HG02852 (cell line): ENCODE measurements around the gene HRAS.
A peak's percentile ranks its signal among the peaks of the same experiment; 100 is the strongest.

ENCODE experiments used
- ATAC-seq: cut with Tn5 transposase; IDR thresholded peaks from one replicate; pipeline ENCODE4 v1.9.1; 2021; ENCODE audit warnings: mild to moderate bottlenecking, moderate library complexity; ENCODE audit not compliant: unreplicated experiment

Gene HRAS

DNA sequence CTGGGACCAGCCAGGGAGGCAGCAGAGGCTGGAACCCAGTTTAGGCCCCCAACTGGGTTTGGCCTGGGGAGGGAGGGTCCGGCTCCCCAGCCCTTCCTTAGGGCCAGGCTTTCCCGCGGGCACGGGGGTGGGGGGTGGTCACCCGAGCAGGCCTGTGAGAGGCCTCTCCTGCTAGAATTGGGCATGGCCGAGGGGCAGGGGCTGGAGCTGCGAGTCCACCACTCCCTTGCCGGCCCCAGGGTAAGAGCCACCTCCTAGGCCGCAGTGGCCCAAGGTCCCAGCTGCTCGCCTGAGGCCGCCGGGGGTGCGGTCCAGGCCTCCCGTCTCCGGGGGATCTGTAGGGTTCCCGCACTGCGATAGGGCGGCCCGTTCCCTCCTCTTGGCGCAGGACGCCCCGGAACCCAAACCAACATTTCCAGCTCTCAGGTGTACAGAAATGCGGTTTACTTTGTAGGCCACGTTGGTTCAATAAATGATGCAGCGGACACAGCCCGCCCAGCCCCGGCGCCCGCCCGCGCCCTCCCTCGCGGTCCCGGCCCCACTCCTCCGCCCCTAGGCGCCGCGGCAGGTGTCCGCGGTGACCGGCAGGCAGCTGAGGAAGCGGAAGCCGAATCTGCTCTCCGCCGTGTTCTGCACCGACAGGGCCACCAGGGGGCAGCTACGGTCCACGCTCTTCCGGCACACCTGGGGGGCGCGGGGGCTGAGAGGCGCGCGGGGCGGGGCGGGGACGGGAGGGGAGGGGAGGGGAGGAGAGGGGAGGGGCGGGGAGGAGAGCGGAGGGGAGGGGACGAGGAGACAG lies 19.3 kb upstream of the HRAS start:
- no peak for ATAC-seq

GRCh38 chr11:553988-554340 lies 18.6 kb upstream of the HRAS start:
- no peak for ATAC-seq

DNA sequence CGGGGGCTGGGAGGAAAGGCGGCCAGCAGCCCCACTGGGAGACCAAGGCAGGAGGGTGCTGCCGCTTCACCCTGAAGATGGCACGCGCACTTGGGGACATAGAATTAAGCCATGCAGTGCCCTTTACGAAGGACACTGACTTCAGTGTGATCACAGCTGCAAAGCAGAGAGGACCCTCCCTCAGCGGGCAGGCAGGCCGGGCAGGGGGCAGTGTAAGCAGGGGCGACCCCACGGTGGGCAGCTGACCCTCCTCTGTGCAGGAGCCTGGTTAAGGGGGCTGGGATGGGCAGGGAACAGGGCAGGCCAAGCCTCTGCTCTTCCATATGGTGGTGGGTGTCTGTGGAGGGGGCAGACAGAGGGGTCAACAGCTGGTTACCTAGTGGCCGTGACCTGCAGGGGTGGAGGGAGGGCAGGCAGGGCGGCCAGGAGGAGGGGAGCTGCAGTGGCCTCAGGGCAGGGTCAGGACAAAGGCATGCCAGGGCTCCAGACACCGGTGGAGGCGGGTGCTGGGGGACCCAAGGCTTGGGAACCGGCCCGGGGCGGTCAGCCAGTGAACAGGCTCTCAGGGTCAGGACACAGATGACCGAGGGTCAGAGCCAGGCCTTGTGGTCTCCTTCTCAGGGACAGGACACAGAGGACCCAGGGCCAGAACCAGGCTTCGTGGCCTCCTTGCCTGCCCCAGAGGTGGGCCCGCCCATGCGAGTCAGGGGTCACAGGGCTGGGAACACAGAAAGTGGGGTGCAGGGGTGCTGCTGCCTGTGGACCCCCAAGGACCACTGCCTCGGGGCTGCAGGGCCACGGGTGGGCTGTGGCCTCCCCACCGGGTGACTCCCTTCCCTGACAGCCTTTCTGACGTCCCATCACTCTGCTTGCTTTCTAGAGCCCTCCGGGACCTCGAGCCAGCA lies 18.0 kb upstream of the HRAS start:
- ATAC-seq: no peak

- ATAC-seq: no peak
Observed at GRCh38 chr11:551596-551995, 16.2 kb upstream of the HRAS start.

DNA sequence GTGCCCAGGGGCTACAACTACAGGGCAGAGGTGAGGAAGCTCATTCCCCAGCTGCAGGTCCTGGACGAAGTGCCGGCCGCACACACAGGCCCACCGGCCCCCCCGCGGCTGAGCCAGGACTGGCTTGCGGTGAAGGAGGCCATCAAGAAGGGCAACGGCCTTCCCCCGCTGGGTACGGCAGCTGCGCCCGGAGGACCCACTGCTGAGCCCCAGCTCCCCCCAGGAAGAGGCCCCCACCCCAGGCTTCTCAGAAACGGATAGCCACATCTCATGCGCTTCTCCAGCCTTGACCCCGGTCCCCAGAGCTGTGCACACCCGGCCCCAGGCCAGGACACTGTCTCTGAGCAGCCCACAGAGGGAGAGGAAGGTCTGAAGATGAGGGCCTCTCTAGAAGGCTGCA lies 15.8 kb upstream of the HRAS start:
- no peak for ATAC-seq

- no peak for ATAC-seq
Observed at GRCh38 chr11:550746-551085, 15.3 kb upstream of the HRAS start.

DNA sequence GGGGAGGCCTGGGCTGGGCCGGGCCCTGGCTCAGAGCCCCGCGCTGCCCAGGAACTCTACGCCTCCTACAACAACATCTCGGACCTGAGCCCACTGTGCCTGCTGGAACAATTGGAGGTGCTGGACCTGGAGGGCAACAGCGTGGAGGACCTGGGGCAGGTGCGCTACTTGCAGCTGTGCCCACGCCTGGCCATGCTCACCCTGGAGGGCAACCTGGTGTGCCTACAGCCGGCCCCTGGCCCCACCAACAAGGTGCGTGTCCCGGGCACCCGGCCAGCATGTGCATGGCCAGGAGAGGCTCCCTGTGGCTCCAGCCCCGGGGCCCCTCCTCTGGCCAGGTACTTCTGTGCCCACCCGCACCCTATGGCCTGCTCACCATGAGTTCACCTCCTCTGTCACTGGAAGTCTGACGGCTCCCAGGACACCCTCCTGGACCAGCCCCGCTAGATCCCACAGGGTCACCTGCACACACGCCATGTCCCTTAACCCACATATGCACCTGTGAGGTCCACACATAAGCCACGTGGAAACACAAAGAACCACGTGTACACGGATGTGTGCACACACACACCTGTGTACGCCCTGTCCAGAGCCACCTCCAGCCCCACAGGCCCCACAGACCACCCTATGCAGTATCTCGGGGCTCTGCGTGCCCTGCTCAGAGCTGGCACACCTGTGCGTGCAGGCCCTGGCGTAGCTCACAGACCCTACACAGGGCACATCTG lies 14.8 kb upstream of the HRAS start:
- ATAC-seq: no peak

GRCh38 chr11:548700-549603 lies 13.6 kb upstream of the HRAS start:
- ATAC-seq: no peak

DNA sequence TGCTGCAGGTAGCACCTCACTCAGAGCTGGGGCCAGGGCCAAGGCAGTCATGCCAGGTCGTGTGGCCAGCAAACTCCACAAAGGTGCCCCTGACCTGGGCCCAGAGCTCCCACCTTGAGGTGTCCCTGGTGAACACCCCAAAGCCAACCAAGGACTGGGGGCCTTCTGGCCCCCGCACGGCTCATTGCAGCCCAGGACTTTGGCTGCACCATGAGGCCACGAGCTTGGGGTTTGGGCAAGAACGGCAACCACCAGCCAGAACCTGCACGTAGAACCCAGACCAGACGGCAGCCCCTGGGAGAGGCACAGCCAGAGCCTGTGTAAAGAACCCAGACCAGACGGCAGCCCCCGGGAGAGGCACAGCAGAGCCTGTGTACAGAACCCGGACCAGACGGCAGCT lies 9.8 kb upstream of the HRAS start:
- no peak for ATAC-seq

DNA sequence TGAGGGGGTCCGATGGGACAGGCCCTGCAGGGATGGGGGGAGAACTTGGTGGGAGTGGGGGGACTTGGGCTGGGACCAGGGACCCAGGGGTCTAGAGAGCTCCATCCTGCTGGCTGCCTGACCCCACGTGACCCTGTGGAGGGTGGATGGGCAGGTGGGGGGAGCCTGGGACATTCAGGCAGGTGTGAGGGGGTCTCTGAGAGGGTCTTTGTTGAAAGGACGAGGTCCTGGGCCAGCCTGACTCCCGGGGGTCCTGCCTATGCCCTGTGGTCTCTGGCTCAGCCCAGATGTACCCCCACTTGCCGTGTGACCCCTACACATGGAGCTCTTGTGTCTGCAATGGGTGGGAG lies 9.4 kb upstream of the HRAS start:
- ATAC-seq: no peak

DNA sequence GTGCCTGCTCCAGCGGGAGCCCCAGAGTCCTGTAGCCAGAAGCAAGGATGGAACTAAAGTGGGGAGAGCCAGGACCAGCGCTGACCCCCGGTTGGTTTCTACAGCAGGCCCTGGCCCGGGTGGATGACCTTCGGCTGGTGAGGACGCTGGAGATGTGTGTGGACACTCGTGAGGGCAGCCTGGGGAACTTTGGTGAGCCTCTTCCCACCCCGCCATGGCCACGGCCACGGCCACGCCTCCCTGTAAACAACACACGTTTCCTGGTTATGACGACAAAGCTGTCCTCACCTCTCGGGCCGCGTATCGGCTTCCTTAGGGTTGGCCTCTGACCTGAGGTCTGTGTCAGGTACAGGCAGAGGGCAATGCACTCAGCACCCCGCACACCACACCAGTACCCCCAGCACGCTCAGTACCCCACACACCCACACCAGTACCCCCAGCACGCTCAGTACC lies 6.1 kb upstream of the HRAS start:
- ATAC-seq: no peak

- ATAC-seq: no peak
Observed at GRCh38 chr11:540583-541432, 5.4 kb upstream of the HRAS start.

DNA sequence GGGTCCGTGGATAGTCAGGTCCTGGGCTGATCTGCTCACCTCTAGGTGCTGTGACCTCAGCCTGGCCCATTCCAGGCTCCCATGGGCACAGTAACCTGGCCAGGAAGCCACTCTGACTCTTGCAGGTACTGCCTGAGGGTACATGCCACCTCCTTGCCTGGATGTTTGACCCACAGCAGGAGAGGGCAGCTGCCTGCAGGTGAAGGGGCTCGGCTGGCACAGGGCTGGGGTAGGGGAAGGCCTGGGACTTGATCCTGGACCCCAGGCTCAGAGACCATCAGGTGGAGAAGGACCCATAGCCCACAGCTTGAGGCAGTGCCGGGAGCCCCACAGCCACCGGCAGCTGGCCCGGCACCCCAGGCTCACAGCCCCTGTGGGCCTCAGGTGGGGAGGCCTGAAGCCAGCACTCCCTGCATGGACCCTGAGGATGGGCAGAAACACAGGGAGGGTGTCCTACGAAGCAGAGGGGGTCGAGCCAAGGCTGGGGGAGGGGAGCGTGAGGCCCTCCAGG lies 4.7 kb upstream of the HRAS start:
- no peak for ATAC-seq

GRCh38 chr11:538431-539051 lies 3.2 kb upstream of the HRAS start:
- ATAC-seq: no peak

GRCh38 chr11:537622-538430 lies 2.5 kb upstream of the HRAS start:
- ATAC-seq: no peak

DNA sequence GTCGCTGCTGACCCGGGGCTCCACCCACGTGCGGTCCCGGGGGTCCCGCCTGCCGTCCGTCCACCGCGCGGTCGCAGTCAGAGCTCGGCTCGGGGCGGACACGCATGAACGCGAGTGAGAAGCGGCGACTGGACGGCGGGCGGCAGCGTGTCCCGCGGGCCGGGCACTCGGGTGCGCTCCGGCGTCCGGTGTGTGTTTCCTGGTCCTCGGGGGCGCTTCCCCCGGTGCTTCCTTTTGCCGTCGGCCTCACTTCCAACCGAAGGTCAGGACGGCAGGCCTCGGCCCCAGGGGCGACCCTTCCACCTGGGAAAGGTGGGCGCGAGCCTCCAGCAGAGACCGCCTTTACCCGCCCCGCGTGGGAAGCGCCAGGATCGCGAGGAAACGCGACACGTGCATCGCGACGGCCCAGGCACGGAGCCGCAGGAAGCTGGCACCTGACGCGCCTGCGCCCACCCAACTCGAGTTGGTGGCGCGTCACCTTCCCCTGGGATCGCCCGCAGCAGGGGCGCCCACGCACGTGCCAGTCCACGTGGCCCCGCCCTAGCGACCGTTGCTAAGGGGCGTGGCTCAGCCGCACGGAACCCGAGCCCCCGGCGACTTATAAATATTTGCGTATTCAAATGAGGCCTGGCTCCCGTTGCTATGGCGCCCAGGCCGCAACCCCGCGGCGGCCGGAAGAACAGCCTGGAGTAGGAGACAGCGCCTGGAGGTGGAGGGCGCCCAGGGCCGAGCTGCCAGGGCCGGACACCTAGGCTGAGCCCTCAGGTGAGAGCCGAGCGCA lies 1.7 kb upstream of the HRAS start, which contains the start of gene LRRC56:
Gene LRRC56 (plus strand): TSS at position 687 of the 781 bp plus-strand sequence. CDS start 3,158 bp downstream, outside the sequence.
- ATAC-seq: peak; percentile 54

GRCh38 chr11:535210-535518 lies 212 bp downstream of the HRAS start:
- ATAC-seq: peak; percentile 8
